HUES64 (cell line): ENCODE results near the gene LDHA. TPM values are rescaled to one million over a fixed set of nuclear protein-coding genes. Genes with fewer than 3 reads are reported as not detected.
A peak's percentile ranks its signal among the peaks of the same experiment; 100 is the strongest.

Experiments used
- H3K27ac ChIP-seq: 2 replicates; pipeline ENCODE4 v1.7.0; 2013; ENCODE audit warnings: low read depth, low read length, inconsistent platforms
- H3K27me3 ChIP-seq: 2 replicates; pipeline ENCODE4 v1.6.1; 2013; ENCODE audit warnings: mild to moderate bottlenecking, low read length; ENCODE audit not compliant: insufficient read depth
- H3K36me3 ChIP-seq: 2 replicates; pipeline ENCODE4 v1.6.1; 2013; ENCODE audit warnings: mild to moderate bottlenecking, low read length; ENCODE audit not compliant: insufficient read depth
- H3K4me1 ChIP-seq: 2 replicates; pipeline ENCODE4 v1.6.1; 2013; ENCODE audit warnings: mild to moderate bottlenecking, low read length, moderate library complexity; ENCODE audit not compliant: insufficient read depth
- H3K4me3 ChIP-seq: 2 replicates; pipeline ENCODE4 v1.5.1; 2013; ENCODE audit warnings: mild to moderate bottlenecking, low read length, moderate library complexity
- H3K9ac ChIP-seq: 2 replicates; pipeline ENCODE4 v1.6.1; 2013; ENCODE audit warnings: mild to moderate bottlenecking, low read depth, low read length
- H3K9me3 ChIP-seq: 2 replicates; pipeline ENCODE4 v1.6.1; 2013; ENCODE audit warnings: low read depth, low read length; ENCODE audit not compliant: insufficient read depth
- WGBS: fragments of 150-250, 120-280 bp; methylation state at CpG from one replicate; pipeline ENCODE4 v1.1.7; 2013; ENCODE audit warnings: missing lambda C conversion rate; 5-methylcytosine and 5-hydroxymethylcytosine counted together
- polyA plus RNA-seq, 2 experiments: library from polyadenylated mRNA; stranded (reverse); fragments of 50-300 nt; gene quantifications; one replicate each; pipeline ENCODE4 v1.2.3, GENCODE V29; 2013

The LDHA gene
- 519 TPM for polyA plus RNA-seq (2013, experiment 1 of 2)
- polyA plus RNA-seq (2013, experiment 2 of 2), result 616 TPM

DNA sequence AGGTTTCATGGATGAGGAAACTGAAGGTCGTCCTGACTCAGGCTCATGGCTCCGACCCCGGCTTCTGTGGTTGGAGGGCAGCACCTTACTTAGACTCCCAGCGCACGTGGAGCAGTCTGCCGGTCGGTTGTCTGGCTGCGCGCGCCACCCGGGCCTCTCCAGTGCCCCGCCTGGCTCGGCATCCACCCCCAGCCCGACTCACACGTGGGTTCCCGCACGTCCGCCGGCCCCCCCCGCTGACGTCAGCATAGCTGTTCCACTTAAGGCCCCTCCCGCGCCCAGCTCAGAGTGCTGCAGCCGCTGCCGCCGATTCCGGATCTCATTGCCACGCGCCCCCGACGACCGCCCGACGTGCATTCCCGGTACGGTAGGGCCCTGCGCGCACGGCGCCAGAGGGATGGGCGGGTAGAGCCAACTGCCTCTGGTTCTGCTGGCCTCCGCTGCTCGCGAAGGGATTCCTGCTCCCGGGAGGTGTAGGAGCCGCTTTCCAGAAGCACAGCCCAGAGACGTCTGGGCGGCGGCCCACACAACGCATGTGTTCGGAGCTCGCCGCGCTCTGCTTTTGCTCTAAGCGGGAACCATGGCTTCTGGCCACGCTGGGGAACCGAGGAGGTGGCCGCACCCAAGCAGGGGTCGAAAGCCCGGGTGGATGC lies at the start of gene LDHA:
TSS of gene LDHA (plus strand) at position 289 of the 653 bp plus-strand sequence. CDS start 2,280 bp downstream, outside the sequence.
- H3K27ac ChIP-seq, result peak within 1 kb of the TSS; percentile 81
- no peaks in the 10 kb centered on the region for H3K27me3 ChIP-seq
- 0 out of 2 replicates have a peak, but pooled peaks cover 5% of the 10 kb centered on the region for H3K4me1 ChIP-seq
- no peaks in the 10 kb centered on the region for H3K9me3 ChIP-seq
- peak within 1 kb of the TSS; percentile 95 for H3K9ac ChIP-seq
- peak within 1 kb of the TSS; percentile 76 for H3K4me3 ChIP-seq
- WGBS, result 1% methylated on average over 60 of the region's 60 CpGs
- peaks cover 32% of the 10 kb centered on the region for H3K36me3 ChIP-seq

DNA sequence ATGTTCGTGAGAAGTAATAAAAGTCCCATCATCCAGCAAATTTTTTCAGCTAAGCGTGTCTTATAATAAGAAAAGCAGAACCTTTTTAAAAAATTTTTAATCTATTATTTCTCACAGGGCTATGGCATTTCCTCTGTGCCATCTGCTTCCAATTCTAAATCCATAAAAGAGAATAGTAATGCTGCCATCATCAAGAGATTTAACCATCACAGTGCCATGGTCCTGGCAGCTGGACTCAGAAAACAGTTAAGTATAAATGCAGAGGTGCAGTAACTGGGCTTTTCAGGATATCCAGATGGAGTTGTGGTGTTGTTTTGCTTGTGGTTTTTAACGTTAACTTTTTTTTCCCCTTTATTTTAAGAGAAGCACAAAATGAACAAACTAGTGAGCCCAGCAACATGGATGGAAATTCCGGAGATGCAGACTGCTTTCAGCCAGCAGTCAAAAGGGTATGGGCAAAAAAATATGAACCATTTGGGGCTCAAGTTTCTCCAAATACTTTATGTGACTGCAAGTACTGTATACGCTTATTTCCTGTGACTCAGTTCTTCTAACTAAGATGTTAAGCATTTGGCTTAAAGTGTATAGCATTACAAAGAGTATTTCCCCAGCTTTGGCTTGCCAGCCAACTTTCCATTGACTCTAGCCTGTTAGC lies 46.8 kb upstream of the LDHA start:
- Histone ChIP-seq H3K9me3 (no peaks in the 10 kb centered on the region), H3K27me3 (no peaks in the 10 kb centered on the region), H3K4me1 (no peaks in the 10 kb centered on the region), H3K36me3 (peaks cover 76% of the 10 kb centered on the region), H3K27ac (no peak overlapping the region), H3K4me3 (no peak overlapping the region), H3K9ac (no peak overlapping the region)
- over 99% methylated on average over 5 of the region's 5 CpGs for WGBS

DNA sequence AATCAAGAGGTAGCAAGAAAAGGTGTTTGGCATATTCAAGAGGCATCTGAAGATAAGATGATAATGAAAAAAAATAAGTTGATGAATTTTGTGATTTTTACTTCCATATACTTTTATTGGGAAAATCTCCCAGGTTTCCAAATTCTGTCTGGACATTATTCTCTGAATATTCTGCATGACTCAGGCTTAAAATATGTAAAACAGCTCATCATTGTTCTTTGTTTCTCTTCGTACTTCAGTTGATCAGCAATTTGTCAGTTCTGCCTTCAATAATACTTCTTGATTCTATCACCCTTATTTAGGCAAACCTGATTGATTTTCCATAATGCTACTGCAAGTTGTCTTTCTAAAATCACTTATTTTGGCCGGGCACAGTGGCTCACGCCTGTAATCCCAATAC lies 41.8 kb upstream of the LDHA start:
- H3K4me3 ChIP-seq, result no peak overlapping the region
- H3K9ac ChIP-seq, result no peak overlapping the region
- H3K36me3 ChIP-seq, result peaks cover 78% of the 10 kb centered on the region
- 94% methylated on average over 3 of the region's 3 CpGs for WGBS
- no peaks in the 10 kb centered on the region for H3K27me3 ChIP-seq
- no peaks in the 10 kb centered on the region for H3K9me3 ChIP-seq
- H3K27ac ChIP-seq, result no peak overlapping the region
- H3K4me1 ChIP-seq, result no peaks in the 10 kb centered on the region

DNA sequence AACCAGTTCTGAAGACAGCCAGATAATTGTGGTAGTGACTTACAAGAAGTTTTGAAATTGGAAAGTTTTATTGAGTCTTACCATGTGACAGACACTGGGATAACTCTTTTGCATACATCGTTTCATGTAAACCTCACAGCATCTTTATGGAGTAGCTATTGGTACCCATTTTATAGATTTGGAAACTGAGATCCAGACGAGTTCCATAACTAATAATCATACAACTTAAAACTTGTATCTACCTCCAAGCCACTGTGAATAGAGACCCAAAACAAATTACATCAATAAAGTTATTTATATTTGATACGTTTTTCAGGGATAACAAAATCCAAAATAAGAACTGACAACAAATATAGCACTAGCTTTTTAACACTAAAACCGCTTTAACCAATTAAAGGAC lies 35.7 kb upstream of the LDHA start:
- H3K9me3 ChIP-seq, result no peaks in the 10 kb centered on the region
- H3K4me1 ChIP-seq, result no peaks in the 10 kb centered on the region
- 95% methylated on average over 3 of the region's 4 CpGs for WGBS
- no peak overlapping the region for H3K27ac ChIP-seq
- H3K27me3 ChIP-seq, result no peaks in the 10 kb centered on the region
- no peak overlapping the region for H3K9ac ChIP-seq
- H3K4me3 ChIP-seq, result no peak overlapping the region
- H3K36me3 ChIP-seq, result peaks cover 86% of the 10 kb centered on the region

DNA sequence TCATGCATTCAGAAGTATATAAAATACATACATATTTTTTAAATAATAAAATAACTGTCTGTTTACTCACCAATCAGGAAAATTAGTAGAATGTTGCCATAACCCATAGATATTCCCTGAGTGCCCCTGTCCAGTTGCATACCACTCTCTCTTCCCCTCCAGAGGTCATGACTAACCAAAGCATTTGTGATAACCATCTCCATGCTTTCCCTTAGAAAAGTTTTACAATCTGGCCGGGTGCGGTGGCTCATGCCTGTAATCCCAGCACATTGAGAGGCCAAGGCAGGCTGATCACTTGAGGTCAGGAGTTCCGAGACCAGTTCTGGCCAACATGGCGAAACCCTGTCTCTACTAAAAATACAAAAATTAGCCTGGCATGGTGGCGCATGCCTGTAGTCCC lies 33.2 kb upstream of the LDHA start:
- peaks cover 92% of the 10 kb centered on the region for H3K36me3 ChIP-seq
- 92% methylated on average over 5 of the region's 5 CpGs for WGBS
- H3K4me1 ChIP-seq, result no peaks in the 10 kb centered on the region
- H3K27ac ChIP-seq, result no peak overlapping the region
- no peak overlapping the region for H3K9ac ChIP-seq
- H3K27me3 ChIP-seq, result no peaks in the 10 kb centered on the region
- no peaks in the 10 kb centered on the region for H3K9me3 ChIP-seq
- H3K4me3 ChIP-seq, result no peak overlapping the region

DNA sequence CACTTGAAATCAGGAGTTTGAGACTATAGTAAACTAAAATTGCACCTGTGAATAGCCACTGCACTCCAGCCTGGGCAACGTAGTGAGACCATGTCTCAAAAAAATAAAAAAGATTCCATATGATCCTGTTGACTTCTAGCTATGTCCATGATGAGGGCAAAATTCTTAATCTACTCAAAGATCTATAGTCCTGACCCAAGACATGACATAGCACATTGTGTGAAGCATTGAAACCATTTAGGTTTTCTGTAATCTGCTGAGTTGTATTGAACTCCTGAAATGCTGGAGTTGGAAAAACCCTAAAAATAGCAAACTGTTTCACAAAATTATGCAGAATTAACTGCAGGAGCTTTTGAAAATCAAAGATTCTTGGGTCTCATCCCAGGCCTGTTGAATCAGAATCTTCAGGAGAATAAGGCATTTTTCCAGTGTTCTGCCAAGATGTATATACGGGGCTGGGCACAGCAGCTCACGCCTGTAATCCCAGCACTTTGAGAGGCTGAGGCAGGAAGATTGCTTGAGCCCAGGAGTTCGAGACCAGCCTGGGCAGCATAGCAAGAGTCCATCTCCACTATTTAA lies 29.8 kb upstream of the LDHA start:
- H3K4me3 ChIP-seq, result no peak overlapping the region
- H3K9ac ChIP-seq, result no peak overlapping the region
- no peaks in the 10 kb centered on the region for H3K27me3 ChIP-seq
- H3K4me1 ChIP-seq, result no peaks in the 10 kb centered on the region
- H3K27ac ChIP-seq, result no peak overlapping the region
- 93% methylated on average over 4 of the region's 4 CpGs for WGBS
- H3K36me3 ChIP-seq, result peaks cover 74% of the 10 kb centered on the region
- no peaks in the 10 kb centered on the region for H3K9me3 ChIP-seq

DNA sequence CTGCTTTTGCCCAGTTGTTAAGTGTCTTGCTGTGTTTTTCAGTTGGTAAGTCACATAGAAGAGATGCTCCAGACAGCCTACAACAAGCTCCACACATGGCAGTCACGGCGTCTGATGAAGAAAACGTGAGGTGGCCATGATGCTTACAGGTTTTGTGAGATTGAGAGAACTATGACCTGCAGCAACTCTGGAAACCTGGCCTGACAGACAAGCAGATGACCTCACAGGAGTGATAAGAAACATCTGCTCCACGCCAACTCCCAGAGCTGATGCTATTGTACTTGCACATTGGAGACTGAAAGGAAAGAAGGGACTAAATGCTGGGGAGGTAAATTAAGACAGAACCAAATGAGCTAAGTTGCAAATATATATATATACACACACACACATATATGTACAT lies 28.6 kb upstream of the LDHA start:
- Histone ChIP-seq H3K4me1 (no peaks in the 10 kb centered on the region), H3K36me3 (peaks cover 64% of the 10 kb centered on the region), H3K27me3 (no peaks in the 10 kb centered on the region), H3K9ac (no peak overlapping the region), H3K9me3 (no peaks in the 10 kb centered on the region), H3K4me3 (no peak overlapping the region), H3K27ac (no peak overlapping the region)
- WGBS, result 94% methylated on average over 4 of the region's 4 CpGs

DNA sequence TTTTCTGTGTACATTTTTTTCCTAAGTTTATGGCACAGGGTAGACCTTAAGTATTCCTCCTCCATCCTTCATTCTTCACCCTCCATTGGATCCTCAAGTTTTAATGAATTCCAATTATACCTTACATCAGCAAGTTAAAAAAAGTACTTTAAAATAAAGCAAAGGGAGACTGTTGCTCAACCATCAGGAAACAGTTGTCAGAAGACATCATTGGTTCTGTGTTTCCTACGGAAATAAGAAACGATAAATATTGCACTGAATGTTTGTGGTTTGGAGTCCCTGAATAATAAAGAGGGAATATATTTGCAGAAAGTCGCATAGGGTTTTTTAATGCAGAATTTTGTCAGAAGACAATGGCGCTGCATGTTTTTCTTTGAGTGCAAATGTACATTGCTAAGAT lies 28.1 kb upstream of the LDHA start:
- Histone ChIP-seq H3K27me3 (no peaks in the 10 kb centered on the region), H3K9ac (no peak overlapping the region), H3K4me1 (no peaks in the 10 kb centered on the region), H3K36me3 (peaks cover 59% of the 10 kb centered on the region), H3K9me3 (no peaks in the 10 kb centered on the region), H3K27ac (no peak overlapping the region), H3K4me3 (no peak overlapping the region)
- 94% methylated on average over 4 of the region's 4 CpGs for WGBS

DNA sequence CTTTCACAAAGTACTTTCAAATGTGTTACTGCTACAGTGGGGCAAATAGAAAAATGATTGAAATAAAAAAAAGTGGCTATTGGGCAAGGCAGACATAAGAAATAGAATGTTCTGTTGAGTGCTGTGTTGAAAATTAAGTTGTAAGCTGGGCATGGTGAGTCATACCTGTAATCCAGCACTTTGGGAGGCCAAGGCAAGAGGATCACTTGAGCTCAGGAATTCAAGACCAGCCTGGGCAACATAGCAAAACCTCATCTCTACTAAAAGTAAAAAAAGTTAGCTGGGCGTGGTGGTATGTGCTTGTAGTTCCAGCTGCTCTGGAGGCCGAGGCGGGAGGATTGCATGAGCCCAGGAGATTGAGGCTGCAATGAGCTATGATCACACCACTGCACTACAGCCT lies 26.9 kb upstream of the LDHA start:
- 100% methylated on average over 3 of the region's 3 CpGs for WGBS
- no peak overlapping the region for H3K27ac ChIP-seq

DNA sequence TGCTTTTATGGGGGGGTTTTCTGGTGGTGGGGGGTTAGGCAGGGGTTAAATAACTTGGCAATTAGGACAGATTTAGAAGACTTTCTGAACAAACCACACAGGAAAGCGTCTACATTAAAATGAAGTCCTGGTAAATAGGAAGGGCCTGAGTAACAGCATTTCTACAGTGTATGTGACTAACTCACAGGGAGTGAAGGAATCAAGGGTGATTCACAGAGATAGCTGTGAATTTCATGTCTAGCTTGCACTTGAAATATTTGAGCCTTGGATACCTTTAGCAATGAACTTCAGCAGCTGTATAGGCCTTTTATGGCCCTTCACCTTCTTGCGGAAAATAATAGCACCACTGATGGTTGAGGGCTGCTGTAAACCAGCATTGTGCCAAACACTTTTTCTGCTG lies 26.1 kb upstream of the LDHA start:
- H3K27ac ChIP-seq, result no peak overlapping the region
- no peak overlapping the region for H3K4me3 ChIP-seq
- no peaks in the 10 kb centered on the region for H3K27me3 ChIP-seq
- no peak overlapping the region for H3K9ac ChIP-seq
- peaks cover 42% of the 10 kb centered on the region for H3K36me3 ChIP-seq
- H3K4me1 ChIP-seq, result no peaks in the 10 kb centered on the region
- no peaks in the 10 kb centered on the region for H3K9me3 ChIP-seq
- 93% methylated on average over 2 of the region's 2 CpGs for WGBS

More for the DNA sequence above, 26.9 kb upstream of the LDHA start:
- Histone ChIP-seq H3K36me3 (peaks cover 48% of the 10 kb centered on the region), H3K27me3 (no peaks in the 10 kb centered on the region), H3K4me3 (no peak overlapping the region), H3K9ac (no peak overlapping the region), H3K4me1 (no peaks in the 10 kb centered on the region), H3K9me3 (no peaks in the 10 kb centered on the region)

DNA sequence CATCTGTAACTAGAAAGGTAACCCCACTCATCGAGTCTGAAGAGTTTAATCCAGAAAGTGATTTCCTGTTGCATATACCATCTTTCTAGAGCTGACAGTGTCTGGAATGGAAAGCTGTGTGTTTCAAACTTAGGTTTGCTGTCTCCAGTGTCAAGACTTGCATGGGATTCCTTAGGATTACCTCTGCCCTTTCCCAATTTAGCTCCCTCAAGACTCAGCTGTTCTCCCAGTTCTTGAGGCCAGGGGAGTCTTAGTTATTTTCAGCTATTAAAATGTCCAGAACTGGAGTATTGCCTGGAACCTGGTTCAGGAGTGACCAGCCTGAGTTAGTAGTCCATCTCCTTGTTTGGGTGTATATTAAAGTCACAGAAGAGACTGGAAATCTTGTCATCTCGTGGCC lies 25.0 kb upstream of the LDHA start:
- WGBS, result 97% methylated on average over 2 of the region's 2 CpGs
- Histone ChIP-seq H3K27ac (no peak overlapping the region), H3K4me1 (no peaks in the 10 kb centered on the region), H3K4me3 (no peak overlapping the region), H3K9me3 (no peaks in the 10 kb centered on the region), H3K9ac (no peak overlapping the region), H3K36me3 (peaks cover 30% of the 10 kb centered on the region), H3K27me3 (no peaks in the 10 kb centered on the region)
